Measurements from ENCODE around the gene GRPEL1.

DNA sequence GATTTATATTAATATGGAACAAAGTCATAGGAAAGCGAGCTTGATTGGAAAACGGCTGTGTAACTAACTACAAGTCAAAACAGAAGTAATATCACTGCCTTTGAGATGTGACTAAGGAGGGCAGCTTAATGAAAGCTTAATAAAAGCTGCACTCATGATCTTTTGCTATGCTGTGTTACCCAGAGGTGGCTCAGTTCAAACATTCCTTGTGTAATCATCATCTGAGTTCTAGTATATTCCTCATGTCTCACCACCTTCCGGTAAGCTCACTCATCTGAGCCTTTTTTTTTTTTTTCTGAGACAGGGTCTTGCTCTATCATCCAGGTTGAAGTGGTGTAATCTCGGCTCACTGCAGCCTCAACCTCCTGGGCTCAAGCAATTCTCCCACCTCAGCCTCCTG, 5.0 kb downstream of the GRPEL1 start:
- TF ChIP-seq CSDC2 (CRISPR knock-in tag; IDR thresholded peaks at IDR 0.05) (no peak), TCF4 (CRISPR knock-in tag; IDR thresholded peaks at IDR 0.05; ENCODE audit: borderline replicate concordance) (no peak), ARNTL (CRISPR knock-in tag; IDR thresholded peaks at IDR 0.05; ENCODE audit: borderline replicate concordance, low read depth) (no peak), ZNF565 (CRISPR knock-in tag; conservative IDR thresholded peaks at IDR 0.05; ENCODE audit: low read depth) (no peak), ZFP30 (CRISPR knock-in tag; IDR thresholded peaks at IDR 0.05) (no peak), PPARA (CRISPR knock-in tag; IDR thresholded peaks at IDR 0.05; ENCODE audit: borderline replicate concordance) (no peak), OSR1 (CRISPR knock-in tag; IDR thresholded peaks at IDR 0.05) (no peak), ZFP3 (CRISPR knock-in tag; IDR thresholded peaks at IDR 0.05) (no peak), GLIS3 (CRISPR knock-in tag; IDR thresholded peaks at IDR 0.05) (no peak)
- TF ChIP-seq, protein P1, sequence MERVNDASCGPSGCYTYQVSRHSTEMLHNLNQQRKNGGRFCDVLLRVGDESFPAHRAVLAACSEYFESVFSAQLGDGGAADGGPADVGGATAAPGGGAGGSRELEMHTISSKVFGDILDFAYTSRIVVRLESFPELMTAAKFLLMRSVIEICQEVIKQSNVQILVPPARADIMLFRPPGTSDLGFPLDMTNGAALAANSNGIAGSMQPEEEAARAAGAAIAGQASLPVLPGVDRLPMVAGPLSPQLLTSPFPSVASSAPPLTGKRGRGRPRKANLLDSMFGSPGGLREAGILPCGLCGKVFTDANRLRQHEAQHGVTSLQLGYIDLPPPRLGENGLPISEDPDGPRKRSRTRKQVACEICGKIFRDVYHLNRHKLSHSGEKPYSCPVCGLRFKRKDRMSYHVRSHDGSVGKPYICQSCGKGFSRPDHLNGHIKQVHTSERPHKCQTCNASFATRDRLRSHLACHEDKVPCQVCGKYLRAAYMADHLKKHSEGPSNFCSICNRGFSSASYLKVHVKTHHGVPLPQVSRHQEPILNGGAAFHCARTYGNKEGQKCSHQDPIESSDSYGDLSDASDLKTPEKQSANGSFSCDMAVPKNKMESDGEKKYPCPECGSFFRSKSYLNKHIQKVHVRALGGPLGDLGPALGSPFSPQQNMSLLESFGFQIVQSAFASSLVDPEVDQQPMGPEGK (CRISPR knock-in tag; IDR thresholded peaks at IDR 0.05; ENCODE audit: borderline replicate concordance): no peak

Measured in SK-N-SH treated with all-trans-retinoic acid at 6 μM for 48 hours (cell line).